HepG2 (cell line): ENCODE measurements around the gene OSBPL8. TPM values are rescaled to one million over a fixed set of nuclear protein-coding genes. Genes with fewer than 3 reads are reported as not detected.

Source experiments
- ATAC-seq: fragments of 200-7000 bp; cut with Tn5 transposase; 3 replicates; pipeline ENCODE4 v1.9.1; 2020; ENCODE audit warnings: mild to moderate bottlenecking, moderate library complexity
- BruUV-seq: library from RNA; stranded (reverse); fragments of 400-500 nt; replicated peaks from 2 replicates; lab custom pipeline; 2021; lab: Mats Ljungman, UMichigan
- CTCF ChIA-PET: fragments of 300-600 bp; formaldehyde crosslinking; extraction: SDS; loops from one replicate; lab custom pipeline; 2021; ENCODE audit warnings: low total read pairs, inconsistent platforms, low intra/inter-chr PET ratio; lab: Yijun Ruan, JAX
- POLR2A ChIA-PET: fragments of 350-600 bp; sonication (Branson Sonifier 250); formaldehyde crosslinking; loops from one replicate; lab custom pipeline; 2020; ENCODE audit warnings: antibody characterized with exemption, inconsistent platforms; lab: Yijun Ruan, JAX
- DNase-seq: peaks from one replicate; pipeline ENCODE4 v3.0.0-alpha.2; 2015; ENCODE audit warnings: low spot score
- FAIRE-seq: peaks from 3 replicates; lab custom pipeline; 2011; peaks lifted over from hg19 to GRCh38; lab: Jason Lieb, UNC
- H2AFZ ChIP-seq: one replicate; pipeline ENCODE4 v1.6.1; 2011; ENCODE audit warnings: low read length, inconsistent platforms
- H3K27ac ChIP-seq: fragments of 300-600 bp; 3 replicates; pipeline ENCODE4 v1.8.0; 2011; ENCODE audit warnings: mixed run types, mild to moderate bottlenecking, mixed read lengths, low read length, inconsistent platforms; ENCODE audit not compliant: insufficient read depth; ENCODE audit errors: extremely low read length
- H3K27me3 ChIP-seq, 2 experiments: fragments of 200-600 bp in 1 of 2; 2 replicates in 1 of 2; 3 replicates in 1 of 2; pipeline versions ENCODE4 v1.6.0 to v1.8.0; 2011; ENCODE audit warnings: low read length in 2 of 2, mild to moderate bottlenecking in 2 of 2, moderate library complexity in 2 of 2, inconsistent platforms in 1 of 2; ENCODE audit not compliant: insufficient read depth in 2 of 2, control insufficient read depth in 1 of 2
- H3K36me3 ChIP-seq, 2 experiments: fragments of 200-600 bp in 1 of 2; replicated peaks in 1 of 2; 2 replicates in 1 of 2; 3 replicates in 1 of 2; pipeline versions ENCODE4 v1.5.1 to v1.8.0; 2011; ENCODE audit warnings: low read length in 2 of 2, inconsistent platforms in 1 of 2; ENCODE audit not compliant: insufficient read depth in 2 of 2, control insufficient read depth in 1 of 2
- H3K4me1 ChIP-seq: 2 replicates; pipeline ENCODE4 v1.5.1; 2012; ENCODE audit warnings: low read length, inconsistent platforms; ENCODE audit not compliant: insufficient read depth
- H3K4me2 ChIP-seq: 2 replicates; pipeline ENCODE4 v1.6.0; 2011; ENCODE audit warnings: low read depth, low read length, inconsistent platforms
- H3K4me3 ChIP-seq, 3 experiments: fragments of 200-600 bp in 1 of 3; sonication (generic), shearing (Covaris generic) in 1 of 3; replicated peaks in 1 of 3; 2 replicates each; pipeline ENCODE4 v1.5.1; 2011 to 2016; ENCODE audit warnings: low read length in 3 of 3, inconsistent platforms in 2 of 3, low read depth in 2 of 3, mild to moderate bottlenecking in 2 of 3, control low read depth in 1 of 3, mixed read lengths in 1 of 3; ENCODE audit not compliant: insufficient read depth in 1 of 3
- H3K79me2 ChIP-seq: one replicate; pipeline ENCODE4 v1.6.1; 2011; ENCODE audit warnings: low read length, inconsistent platforms; ENCODE audit not compliant: insufficient read depth
- H3K9ac ChIP-seq: 2 replicates; pipeline ENCODE4 v1.6.0; 2011; ENCODE audit warnings: mild to moderate bottlenecking, low read depth, low read length, inconsistent platforms; ENCODE audit not compliant: insufficient read depth
- H3K9me3 ChIP-seq: 2 replicates; pipeline ENCODE4 v1.5.1; 2012; ENCODE audit warnings: mild to moderate bottlenecking, low read length
- H4K20me1 ChIP-seq: 2 replicates; pipeline ENCODE4 v1.6.0; 2011; ENCODE audit warnings: inconsistent platforms, mild to moderate bottlenecking, low read length, moderate library complexity; ENCODE audit not compliant: insufficient read depth
- ZNF577 ChIP-seq: sonication (generic); formaldehyde crosslinking; IDR thresholded peaks from 2 replicates; pipeline ENCODE4 v1.4.0; 2020; ENCODE audit warnings: mild to moderate bottlenecking, low read depth, missing genetic modification reagents, borderline replicate concordance
- WGBS: methylation state at CpG from one replicate; pipeline ENCODE4 v1.1.6; 2017; ENCODE audit warnings: low lambda C conversion rate; 5-methylcytosine and 5-hydroxymethylcytosine counted together
- in situ Hi-C: cut with HindIII; loops from 2 replicates; pipeline ENCODE4 v1.10.0; 2017; ENCODE audit warnings: low pct_unique_long_range_greater_than_20kb; ENCODE audit not compliant: extremely low pct_ligation_motif_present
- intact Hi-C: fragments of 100-400 bp; cut with micrococcal nuclease; formaldehyde crosslinking; loops from one replicate; pipeline ENCODE4 v1.10.0; 2022; ENCODE audit not compliant: unreplicated experiment
- polyA plus RNA-seq, 8 experiments: library from polyadenylated mRNA; depleted of rRNA in 3 of 8; stranded (reverse) in 7 of 8; unstranded in 1 of 8; fragments of >200 nt; fragmentation: Illumina TruSeq in 4 of 8; extraction: Trizol in 4 of 8; gene quantifications; 2 replicates each; pipeline versions ENCODE4 v1.2.1 to v1.2.3, GENCODE V29; 2011 to 2016; ENCODE audit warnings: low read depth in 4 of 8, missing spikeins in 1 of 8, mixed read lengths in 1 of 8; ENCODE audit not compliant: insufficient read depth in 1 of 8
- total RNA-seq, 5 experiments: library from RNA; depleted of rRNA; stranded (reverse); fragments of >200 nt; fragmentation: Illumina TruSeq; extraction: Trizol; gene quantifications; 2 replicates each; pipeline ENCODE4 v1.2.3, GENCODE V29; 2016; ENCODE audit warnings: low read depth in 1 of 5
- TF ChIP-seq, protein P1 (sequence below), 2 experiments: fragments of 450-650 bp in 1 of 2; sonication (generic) in 1 of 2; formaldehyde crosslinking in 1 of 2; IDR thresholded peaks; 2 replicates each; pipeline versions ENCODE4 v1.6.1 to v1.8.0; 2016 to 2022; ENCODE audit warnings: antibody characterized with exemption in 1 of 2, mild to moderate bottlenecking in 1 of 2, missing genetic modification reagents in 1 of 2

The OSBPL8 gene
- total and polyA plus RNA-seq, 2 of the 13 experiments (the other 11 are each of a cell fraction or from before 2014, with no cell fraction given): 11.0 to 33.9 TPM

DNA sequence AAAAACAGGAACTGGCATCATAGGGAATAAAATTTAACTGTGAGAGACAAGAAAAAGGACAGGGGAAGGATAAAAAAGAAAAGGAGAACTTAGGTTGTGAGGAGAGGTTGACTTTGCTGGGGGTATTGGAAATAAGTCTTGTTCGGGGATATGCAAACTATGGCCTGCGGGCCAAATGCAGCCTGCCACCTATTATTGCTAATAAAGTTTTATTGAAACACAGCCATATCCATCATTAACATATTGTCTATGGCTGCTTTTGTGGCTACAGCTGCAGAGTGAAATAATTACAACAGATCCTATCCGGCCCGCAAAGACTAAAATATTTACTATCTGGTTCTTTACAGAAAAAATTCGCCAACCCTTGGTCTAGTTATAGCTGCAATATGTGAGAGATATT lies 230.0 kb downstream of the OSBPL8 start:
- Histone ChIP-seq H2AFZ (no peak overlapping the region), H3K79me2 (no peaks in the 10 kb centered on the region), H3K9ac (no peak overlapping the region), H3K9me3 (no peaks in the 10 kb centered on the region), H3K36me3 (no peaks in the 10 kb centered on the region), H3K27me3 (no peaks in the 10 kb centered on the region), H3K4me1 (no peaks in the 10 kb centered on the region), H4K20me1 (no peaks in the 10 kb centered on the region), H3K4me3 (no peak overlapping the region), H3K4me2 (no peak overlapping the region), H3K27ac (no peak overlapping the region)
- CTCF ChIA-PET: no interaction called here
- TF ChIP-seq, protein P1, sequence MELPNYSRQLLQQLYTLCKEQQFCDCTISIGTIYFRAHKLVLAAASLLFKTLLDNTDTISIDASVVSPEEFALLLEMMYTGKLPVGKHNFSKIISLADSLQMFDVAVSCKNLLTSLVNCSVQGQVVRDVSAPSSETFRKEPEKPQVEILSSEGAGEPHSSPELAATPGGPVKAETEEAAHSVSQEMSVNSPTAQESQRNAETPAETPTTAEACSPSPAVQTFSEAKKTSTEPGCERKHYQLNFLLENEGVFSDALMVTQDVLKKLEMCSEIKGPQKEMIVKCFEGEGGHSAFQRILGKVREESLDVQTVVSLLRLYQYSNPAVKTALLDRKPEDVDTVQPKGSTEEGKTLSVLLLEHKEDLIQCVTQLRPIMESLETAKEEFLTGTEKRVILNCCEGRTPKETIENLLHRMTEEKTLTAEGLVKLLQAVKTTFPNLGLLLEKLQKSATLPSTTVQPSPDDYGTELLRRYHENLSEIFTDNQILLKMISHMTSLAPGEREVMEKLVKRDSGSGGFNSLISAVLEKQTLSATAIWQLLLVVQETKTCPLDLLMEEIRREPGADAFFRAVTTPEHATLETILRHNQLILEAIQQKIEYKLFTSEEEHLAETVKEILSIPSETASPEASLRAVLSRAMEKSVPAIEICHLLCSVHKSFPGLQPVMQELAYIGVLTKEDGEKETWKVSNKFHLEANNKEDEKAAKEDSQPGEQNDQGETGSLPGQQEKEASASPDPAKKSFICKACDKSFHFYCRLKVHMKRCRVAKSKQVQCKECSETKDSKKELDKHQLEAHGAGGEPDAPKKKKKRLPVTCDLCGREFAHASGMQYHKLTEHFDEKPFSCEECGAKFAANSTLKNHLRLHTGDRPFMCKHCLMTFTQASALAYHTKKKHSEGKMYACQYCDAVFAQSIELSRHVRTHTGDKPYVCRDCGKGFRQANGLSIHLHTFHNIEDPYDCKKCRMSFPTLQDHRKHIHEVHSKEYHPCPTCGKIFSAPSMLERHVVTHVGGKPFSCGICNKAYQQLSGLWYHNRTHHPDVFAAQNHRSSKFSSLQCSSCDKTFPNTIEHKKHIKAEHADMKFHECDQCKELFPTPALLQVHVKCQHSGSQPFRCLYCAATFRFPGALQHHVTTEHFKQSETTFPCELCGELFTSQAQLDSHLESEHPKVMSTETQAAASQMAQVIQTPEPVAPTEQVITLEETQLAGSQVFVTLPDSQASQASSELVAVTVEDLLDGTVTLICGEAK (IDR thresholded peaks at IDR 0.05): no peak
- TF ChIP-seq, protein P1 (CRISPR knock-in tag; IDR thresholded peaks at IDR 0.05): peak; percentile 45; the same call in 1 of the 2 replicates
- no peak for TF ChIP-seq ZNF577 (CRISPR knock-in tag)
- POLR2A ChIA-PET: no interaction called here
- ATAC-seq (no peak), FAIRE-seq (no peak), DNase-seq (no peak)
- WGBS: 58% methylated on average over 5 of the region's 5 CpGs
- intact Hi-C loops (no loop called here), in situ Hi-C loops (no loop called here)
- no TSS peak for BruUV-seq
